AG08396 (cell line): Measurements from ENCODE around the gene MTX2.

Source experiments
- DNase-seq: peaks from one replicate; pipeline ENCODE4 v3.0.0; 2012; ENCODE audit warnings: low spot score, mixed read lengths

MTX2 gene

DNA sequence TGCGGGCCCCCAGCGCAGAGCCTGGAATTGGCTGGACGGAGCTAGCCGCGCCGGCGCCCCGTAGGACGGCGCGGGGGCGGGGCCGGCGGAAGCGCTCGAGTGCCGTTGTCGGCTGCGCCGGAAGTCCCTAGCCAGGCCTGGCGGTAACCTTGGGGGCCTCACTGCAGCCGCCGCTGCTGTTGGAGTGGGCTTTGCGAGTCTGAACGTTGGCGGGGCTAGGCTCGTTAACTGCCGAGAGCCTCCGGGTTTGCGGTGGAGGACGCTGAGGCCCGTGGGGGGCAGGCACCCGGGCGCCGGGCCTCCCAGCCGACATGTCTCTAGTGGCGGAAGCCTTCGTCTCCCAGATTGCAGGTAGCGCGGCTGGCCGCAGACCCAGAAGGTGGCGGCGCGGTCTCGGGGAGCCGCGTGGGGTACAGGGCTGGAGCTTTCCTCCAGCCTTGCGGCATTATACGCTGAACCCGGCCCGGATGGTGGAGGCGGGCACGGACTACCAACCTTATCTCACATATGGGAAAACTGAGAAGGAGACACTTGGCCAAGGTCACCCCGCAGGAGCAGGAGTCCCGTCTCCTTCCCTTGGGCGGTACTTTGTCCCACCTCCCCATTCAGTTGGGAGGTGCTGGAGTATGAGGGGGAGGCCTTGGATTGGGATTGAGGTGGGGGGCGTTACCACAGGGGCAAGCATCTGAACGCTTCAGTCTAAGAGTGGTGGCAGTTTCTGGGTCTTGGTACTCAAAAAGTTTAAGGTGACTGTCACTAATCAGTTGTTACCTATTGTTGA, at the start of gene MTX2:
Gene MTX2, plus strand, starts transcription at position 124 of the 781 bp plus-strand sequence. Its CDS starts 188 bp downstream, at position 312.
- peak; percentile 83 for DNase-seq

DNA sequence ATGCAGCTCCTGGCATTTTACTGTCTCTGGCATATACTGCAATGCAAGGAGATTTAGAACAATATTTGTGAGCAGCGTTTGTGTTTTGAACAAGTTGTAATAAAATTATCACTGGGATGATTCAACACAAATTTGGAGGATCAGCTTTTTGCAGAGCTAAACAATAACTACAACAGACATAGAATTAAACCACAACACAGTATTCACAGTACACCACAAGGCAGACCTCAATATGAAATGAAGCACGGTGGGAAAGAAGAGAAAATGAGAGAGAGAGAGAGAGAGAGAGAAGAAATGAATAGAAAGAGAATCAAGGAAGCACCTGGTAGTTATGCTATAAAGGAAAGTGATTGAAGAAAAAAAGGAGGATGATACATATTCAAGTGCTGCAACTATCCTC, 41.4 kb upstream of the MTX2 start:
- DNase-seq: no peak

DNA sequence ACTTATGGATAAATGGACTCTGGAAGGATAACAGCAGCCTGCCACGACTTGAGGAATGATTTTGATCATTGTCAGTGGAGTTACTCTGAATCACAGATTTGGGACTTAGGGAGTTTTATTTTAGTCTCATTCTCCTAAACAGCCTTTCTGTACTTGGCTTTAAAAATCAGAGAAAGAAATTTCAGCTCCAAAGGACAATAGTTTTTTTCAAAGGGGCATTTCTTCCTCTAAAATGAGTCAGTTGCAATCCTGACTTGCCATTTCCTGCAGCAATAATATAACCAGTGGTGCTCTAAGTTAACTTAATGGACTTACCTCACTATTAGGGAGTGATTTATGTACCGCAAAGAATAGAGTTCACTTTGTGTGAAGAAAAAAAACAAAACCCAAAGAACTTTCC, 35.1 kb upstream of the MTX2 start:
- DNase-seq: no peak

DNA sequence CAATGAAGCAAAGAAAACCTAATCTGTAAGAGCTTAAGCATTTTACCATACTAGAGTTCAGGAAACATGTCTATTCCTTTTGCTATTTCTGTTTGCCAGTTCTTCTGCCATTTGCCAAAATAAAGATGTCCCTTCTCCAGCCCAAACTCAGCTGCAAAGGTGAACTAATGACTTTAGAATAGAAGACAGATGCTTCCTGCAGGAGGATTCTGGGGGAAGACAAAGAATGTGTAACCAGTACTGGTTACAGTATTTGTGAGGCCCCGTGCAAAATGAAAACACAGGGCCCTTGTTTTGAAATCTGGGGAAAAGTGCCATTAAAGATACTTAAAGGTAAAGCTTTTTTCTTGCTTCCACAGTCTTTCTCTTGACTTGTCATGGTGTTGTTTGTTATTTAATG, 34.3 kb upstream of the MTX2 start:
- no peak for DNase-seq

DNA sequence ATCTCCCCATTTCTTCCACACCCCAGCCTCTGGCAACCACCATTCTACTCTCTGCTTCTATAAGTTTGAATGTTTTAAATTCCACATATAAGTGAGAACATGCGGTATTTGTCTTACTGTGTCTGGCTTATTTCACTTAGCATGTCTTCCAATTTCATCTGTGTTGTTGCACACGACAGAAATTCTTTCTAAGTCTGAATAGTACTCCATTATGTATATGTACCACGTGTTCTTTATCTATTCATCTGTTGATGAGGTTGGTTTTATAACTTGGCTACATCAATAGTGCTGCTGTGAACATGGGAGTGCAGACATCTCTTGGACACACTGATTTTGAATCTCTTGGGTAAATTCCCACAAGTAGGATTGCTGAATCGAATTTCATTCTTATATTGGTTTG, 31.8 kb upstream of the MTX2 start:
- DNase-seq: no peak

DNA sequence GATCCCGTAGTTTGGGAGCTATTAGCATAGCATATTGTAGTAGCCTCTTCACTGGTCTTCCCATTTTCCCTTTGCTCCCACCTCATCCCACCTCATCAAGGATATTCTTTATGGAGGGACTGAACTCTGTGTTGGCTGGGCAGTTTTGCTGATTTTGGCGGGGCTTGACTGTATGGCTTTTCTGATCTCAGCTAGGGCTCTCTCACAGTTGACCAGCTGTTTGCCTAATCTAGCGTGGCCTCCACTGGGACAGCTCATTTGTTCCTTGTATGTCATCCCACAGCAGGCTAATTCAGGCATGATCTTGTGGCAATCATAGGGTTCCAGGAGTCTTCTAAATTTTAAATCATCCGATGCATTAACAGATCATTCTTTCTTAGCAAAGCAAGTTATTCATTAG, 30.2 kb upstream of the MTX2 start:
- no peak for DNase-seq

DNA sequence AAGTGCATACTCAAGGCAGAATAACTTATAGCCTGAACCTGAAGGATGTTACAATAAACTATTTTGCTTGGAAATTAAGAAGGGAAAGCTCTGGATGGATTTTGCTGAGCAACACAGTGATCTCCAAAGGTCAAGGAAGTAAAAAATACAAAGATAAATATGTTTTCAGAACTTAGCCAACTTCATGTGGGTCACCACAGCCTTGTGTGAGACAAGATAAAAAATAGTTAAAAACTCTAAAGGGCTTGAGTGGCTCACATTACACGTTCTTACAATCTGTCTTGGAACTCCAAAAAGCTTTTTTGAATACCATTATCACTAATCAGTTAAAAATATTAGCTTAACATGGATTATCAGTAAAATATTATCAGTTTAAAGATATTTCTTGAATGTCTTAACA, 28.9 kb upstream of the MTX2 start:
- no peak for DNase-seq

DNA sequence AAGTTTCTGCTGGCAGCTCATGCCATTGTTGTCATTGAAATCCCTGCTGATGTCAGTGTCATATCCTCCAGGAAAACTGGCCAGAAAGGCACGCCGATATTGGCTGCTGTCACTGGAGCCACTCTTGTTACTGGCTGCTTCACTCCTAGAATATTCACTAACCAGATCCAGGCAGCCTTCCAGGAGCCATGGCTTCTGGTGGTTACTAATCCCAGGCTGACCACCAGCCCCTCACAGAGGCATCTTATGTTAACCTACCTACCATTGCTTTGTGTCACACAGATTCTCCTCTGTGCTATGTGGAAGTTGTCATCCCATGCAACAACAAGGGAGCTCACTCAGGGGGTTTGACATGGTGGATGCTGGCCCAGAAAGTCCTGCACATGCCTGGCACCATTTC, 27.0 kb upstream of the MTX2 start:
- DNase-seq: no peak

DNA sequence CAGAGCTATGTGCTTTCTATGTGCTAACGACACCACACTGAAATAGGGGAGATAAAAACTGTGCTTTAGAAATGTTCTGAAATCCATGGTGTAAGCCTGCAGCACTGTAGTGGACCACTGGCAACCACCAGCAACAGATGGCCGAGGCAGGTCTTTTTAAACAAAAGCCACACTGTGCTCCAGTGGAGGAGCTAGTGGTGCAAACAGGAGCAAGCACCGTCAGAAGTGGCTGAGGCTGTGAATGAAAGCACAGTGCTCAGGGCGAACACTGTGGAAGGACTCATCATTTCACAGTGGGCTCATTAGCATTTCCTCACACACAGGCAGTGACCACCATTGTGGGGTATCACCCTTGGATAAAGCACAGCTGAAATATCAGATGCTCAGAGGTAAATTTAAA, 22.9 kb upstream of the MTX2 start:
- DNase-seq: no peak

DNA sequence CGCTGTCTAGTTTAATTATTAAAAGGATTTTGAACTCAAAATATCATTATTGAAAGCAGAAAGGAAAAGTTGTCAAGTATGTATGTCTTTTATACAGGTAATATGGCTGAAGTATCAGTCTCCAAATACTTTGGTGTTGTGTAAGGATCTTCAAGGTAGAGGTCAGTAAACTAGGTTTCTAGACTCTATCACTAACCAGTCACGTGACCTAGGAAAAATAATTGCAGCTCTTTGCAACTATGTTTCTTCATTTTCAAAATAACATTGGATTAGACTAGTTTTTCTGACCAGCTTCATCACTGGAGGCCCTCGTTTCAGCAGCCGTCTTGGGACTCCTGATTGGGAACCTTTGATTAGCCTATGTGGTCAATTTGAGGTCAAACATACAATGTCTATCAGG, 21.4 kb upstream of the MTX2 start:
- DNase-seq: no peak

DNA sequence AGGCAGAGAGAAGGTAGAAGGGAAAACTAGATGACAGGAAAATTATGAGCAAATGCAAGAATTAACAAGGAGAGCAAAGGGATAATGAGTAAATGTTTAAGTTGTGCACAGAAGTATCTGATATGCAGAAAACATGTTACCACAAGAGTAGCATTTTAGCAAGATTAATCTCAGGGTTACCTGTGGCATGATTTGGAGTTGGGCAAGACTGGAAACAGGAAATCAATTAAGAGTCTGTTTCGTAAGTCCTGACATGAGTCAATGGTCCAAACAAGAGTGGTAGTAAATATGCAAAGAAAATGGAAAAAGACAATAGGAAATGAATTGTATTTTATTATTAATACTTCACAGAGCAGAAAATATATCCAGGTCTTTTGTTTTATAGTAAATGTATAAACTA, 17.3 kb upstream of the MTX2 start:
- no peak for DNase-seq

DNA sequence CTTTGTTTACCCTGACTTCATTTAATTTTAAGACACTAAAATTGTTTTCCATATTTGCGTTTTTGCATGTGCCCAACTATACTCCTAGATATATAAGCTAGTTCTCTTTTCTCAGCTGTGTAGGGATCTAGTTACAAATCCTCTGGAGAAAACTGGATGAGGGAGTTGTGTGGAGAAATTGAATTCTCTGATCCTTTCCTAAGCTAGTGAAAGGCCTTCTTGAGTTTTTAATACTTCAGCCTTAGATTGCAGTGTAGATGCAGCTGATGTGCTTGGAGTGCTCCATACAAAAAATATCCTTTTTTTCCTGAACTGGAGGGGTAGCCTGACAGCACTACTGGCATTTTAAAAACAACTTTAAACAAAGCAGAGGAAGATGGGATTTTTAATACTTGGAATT, 8.6 kb upstream of the MTX2 start:
- no peak for DNase-seq

DNA sequence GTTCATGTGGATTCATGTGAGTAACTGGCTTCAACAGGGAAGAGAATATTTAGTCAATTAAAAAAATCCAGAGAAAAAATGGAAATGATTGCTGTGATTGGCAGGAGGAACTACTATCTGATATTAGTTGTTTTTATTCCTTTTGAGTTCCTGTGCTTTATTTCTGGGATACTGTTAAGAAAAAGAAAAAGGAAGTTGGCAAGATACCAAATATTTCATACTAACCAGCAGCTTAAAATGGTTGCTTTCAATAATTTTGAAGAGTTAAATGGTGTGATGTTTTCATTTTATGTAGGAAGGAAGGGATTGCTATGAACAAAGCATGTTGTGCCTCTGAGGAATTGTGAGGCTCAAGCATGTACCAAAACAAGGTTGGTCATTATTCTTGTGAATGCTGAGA, 8.1 kb upstream of the MTX2 start:
- DNase-seq: no peak

DNA sequence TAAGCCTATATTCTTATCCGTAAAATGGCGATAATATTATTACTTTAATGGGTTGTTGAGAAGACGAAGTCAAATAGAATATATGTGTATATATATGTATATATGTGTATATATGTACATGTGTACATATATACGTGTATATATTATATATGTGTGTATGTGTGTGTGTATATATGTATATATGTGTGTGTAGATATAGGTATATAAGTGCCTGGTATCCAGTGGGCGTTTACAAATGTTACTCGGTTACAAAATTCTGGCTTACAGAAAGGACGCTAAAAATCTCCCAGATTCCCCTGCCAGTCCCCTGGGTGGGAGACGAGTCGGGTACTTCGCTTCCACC, 295 bp upstream of the MTX2 start:
- DNase-seq: no peak

DNA sequence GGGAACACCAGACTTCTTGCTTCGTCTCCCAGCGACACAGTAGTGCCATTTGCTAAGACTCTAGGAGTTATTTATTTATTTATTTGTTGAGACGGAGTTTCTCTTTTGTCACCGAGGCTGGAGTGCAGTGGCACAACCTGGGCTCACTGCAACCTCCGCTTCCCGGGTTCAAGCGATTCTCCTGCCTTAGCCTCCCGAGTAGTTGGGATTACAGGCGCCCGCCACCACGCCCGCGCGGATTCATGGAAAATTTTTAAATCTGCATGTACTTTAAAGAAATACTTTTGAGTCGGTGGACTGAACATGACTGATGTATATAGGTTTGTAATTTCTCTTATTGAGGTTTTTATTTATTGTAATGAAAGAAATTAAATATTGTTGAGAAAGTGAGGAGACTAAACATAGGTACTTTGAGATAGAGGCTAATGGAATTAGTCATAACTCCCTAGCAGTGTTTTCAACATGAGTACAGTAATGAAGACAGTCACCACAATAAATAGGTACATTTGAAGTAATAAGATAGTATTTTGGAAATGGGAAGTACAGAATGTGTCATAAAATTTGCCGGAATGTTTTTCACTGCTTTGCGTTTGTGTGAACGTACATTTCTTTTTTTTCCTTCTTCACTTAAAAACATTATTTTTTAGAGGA, 983 bp downstream of the MTX2 start:
- DNase-seq: no peak

DNA sequence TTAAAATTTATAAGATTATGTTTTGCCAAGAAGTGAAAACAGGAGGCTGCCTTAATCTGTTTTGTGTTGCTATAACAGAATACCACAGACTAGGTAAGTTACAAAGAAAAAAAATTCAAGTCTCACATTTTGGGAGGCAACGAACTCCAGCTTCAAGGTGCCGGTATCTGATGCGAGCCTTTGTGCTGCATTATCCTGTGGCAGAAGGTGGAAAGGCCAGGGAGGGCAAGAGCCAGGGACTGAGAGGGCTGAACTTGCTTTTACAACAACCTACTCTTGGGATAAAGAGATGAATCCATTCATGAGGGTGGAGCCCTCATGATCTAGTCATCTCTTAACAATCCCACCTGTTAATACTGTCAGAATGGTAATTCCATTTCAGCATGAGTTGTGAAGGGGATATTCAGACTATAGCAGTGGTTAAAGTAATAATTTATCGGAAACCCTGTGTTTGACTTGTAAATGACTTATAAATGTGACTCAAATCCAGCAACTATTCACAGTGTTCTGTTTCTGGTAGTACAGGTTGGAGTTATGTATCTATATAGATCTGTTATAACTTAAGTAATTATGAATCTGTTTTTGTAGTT, 3.7 kb downstream of the MTX2 start:
- no peak for DNase-seq

DNA sequence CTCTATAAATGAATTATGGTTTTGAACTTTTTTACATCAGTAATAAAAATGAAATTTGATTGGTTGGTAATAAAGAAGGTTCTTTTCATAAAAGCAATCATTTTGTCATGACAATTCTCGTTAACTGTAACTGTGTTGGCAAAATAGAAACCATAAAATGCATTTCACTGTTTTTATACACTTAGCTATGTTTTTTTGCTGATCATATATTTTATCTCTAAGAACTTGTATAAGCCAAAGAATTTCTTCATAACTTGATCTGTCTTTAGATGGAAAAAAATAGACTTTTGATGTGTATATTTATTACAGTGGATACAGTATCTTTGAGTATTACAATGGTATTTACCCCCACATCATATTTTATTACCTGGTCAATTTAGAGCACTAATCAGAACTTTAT, 9.7 kb downstream of the MTX2 start:
- DNase-seq: no peak

DNA sequence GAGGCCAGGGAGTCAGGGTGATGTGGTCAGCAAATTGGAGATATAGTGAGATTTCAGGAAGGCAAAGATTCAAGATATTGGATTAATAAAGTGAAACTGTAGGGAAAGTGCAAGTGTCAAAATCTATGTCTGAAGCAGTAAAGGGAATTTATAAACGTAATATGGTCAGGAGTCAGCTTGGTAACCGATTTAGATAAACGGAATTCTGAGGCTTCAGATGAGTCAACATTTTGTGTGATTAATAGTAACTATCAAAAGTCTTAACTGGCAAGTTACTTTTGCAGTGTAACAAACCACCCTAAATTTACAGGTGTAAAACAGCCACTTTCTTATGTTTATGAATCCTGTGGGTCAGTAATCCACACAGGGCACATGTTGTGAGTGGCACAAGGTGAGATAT, 10.9 kb downstream of the MTX2 start:
- DNase-seq: no peak

DNA sequence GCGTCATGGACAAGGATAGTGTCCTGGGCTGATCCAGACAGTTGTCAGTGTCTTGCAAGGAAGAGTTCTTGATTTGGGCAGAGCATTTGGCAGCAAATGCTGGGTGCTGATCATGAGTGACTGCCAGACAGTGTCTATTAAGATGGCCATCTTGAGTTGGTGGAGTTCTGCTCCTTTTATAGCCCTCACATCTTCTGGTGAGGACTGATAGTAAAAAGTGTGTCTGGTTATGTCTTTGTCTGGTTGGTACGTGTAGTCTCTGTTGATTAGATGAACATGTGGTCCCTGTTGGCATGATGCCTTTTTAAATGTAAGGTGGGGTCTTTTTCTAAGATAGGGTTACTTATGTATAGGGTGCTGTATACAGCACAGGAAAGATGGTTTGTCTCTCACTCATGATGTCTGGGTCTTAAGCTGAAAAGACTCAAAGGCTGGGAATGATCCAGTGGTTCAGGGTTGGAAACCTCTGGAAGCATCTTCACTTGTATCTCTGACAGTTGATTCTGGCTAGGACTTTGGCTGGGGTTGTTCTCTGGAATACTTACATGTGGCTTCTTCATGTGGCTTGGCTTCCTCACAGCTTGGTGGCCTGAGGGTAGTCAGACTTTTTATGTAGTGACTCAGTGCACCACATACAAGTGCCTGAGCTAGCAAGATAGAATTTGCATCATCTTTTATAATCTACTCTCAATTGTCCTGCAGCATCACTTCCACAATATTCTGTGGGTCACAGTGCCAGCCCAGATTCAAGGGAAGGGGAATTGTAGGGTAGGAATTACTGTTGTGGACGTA, 11.8 kb downstream of the MTX2 start:
- no peak for DNase-seq

DNA sequence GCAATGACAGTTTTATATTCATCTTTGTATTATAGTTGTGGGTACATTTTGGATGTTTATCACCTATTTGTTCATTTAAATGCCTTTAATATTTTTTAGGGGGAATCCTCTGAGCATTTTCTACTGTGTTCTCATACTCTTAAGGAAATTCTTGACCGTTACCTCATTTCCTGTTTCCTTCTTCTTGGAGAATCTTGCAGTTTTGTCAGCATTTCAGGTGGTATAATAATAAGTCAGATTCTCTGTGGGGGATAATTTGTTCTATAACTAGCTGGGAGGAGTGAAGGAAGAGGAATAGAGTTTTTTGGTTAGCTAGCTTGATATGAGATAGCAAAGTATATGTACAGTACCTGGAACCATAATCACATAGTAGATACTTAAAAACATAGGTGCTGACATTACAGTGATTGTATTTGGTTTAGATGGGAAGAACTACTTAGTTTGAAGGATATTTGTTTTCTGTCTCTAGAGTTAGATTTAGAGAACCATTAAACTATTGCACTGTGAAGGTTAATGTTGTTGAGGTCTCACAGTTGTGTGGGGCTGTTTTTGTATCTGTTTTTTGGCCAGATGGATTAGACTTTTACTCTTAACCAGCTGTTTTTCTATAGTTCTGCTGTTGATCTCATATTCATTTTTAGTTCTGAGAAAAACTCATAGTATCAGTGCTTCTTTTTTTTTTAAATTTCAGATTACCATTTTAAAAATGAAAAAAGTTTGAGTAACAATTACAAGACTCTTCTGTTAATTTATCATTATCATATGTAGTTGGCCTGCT, 14.2 kb downstream of the MTX2 start:
- no peak for DNase-seq

DNA sequence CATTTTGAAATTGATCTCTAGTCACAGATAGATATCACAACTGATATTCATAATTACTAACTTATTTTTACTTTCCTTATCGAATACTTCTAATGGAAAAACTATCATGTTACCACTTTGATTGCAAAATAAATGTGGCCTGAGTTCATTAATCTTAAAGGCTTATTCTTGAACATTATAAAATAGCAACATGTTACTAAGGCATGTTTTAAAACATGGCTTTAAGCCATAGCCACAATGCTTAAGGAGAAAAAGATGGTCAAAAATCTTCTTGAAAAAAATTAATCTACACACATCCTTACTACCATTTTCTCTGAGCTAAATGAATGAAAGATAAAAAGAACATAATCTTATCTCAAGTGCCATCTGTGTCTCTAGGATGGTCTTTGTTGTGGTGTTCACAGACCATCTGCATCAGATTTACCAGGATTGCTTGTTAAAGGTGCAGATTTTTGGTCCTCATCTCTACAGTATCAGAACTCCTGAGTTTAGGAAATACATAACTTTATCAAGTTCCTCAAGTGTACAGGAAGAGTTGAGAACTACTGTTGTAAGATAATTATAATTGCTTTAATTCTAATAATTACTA, 15.3 kb downstream of the MTX2 start:
- no peak for DNase-seq

DNA sequence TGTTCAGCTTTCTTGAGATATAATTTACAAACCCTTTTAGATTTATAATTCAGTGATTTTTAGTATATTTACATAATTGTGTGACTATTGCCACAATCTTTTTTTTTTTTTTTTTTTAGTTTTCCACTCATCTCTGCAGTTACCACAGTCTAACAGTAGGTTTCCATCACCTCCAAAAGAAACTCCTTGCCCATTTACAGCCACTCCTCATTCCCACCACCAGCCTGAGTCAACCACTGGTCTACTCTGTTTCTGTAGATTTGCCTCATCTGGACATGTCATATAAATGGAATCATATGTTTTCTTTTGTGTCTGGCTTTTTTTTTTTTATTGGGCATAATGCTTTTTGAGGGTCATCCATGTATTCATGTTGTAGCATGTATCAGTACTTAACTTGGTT, 16.1 kb downstream of the MTX2 start:
- DNase-seq: no peak
